Measurements from ENCODE around the gene IRAK2. TPM values are rescaled to one million over a fixed set of nuclear protein-coding genes. Genes with fewer than 3 reads are reported as not detected.

Gene IRAK2
- total RNA-seq, 6 experiments from 2014 or later: 2.6 to 4.4 (median 3.5) TPM

GRCh38 chr3:10255835-10256234 is 91.1 kb downstream of the IRAK2 start:
- no peak for DNase-seq
- Mint-ChIP-seq H3K4me1 (ENCODE audit: low read depth) (peaks cover 5% of the 10 kb centered on the region), H3K4me3 (no peak overlapping the region), H3K27ac (no peak overlapping the region), H3K27me3 (ENCODE audit: insufficient read depth) (peaks cover 3% of the 10 kb centered on the region; the same call in 1 of the 2 replicates), H3K9me3 (no peaks in the 10 kb centered on the region), H3K36me3 (ENCODE audit: low read depth) (peaks cover 50% of the 10 kb centered on the region)
- no peak for TF ChIP-seq CTCF (IDR thresholded peaks at IDR 0.05)

GRCh38 chr3:10259036-10259435 is 94.3 kb downstream of the IRAK2 start:
- Mint-ChIP-seq H3K4me3 (no peak overlapping the region), H3K4me1 (ENCODE audit: low read depth) (peaks cover 11% of the 10 kb centered on the region), H3K36me3 (ENCODE audit: low read depth) (peaks cover 56% of the 10 kb centered on the region), H3K27ac (no peak overlapping the region), H3K27me3 (ENCODE audit: insufficient read depth) (no peaks in the 10 kb centered on the region), H3K9me3 (no peaks in the 10 kb centered on the region)
- TF ChIP-seq CTCF (IDR thresholded peaks at IDR 0.05): no peak
- DNase-seq: no peak

- Mint-ChIP-seq H3K9me3 (no peaks in the 10 kb centered on the region), H3K36me3 (ENCODE audit: low read depth) (peaks cover 56% of the 10 kb centered on the region), H3K4me3 (no peak overlapping the region), H3K27ac (no peak overlapping the region), H3K4me1 (ENCODE audit: low read depth) (peaks cover 15% of the 10 kb centered on the region), H3K27me3 (ENCODE audit: insufficient read depth) (no peaks in the 10 kb centered on the region)
- no peak for TF ChIP-seq CTCF (IDR thresholded peaks at IDR 0.05)
- no peak for DNase-seq
These were observed 95.1 kb downstream of the IRAK2 start for GRCh38 chr3:10259798-10260197.

GRCh38 chr3:10260211-10260701 is 95.5 kb downstream of the IRAK2 start:
- no peak overlapping the region for H3K4me3 Mint-ChIP-seq
- no peak overlapping the region for H3K27ac Mint-ChIP-seq

GRCh38 chr3:10262027-10262426 is 97.3 kb downstream of the IRAK2 start:
- Mint-ChIP-seq H3K36me3 (ENCODE audit: low read depth) (peaks cover 45% of the 10 kb centered on the region), H3K27me3 (ENCODE audit: insufficient read depth) (no peaks in the 10 kb centered on the region), H3K4me1 (ENCODE audit: low read depth) (peaks cover 15% of the 10 kb centered on the region), H3K27ac (no peak overlapping the region), H3K9me3 (no peaks in the 10 kb centered on the region), H3K4me3 (no peak overlapping the region)
- no peak for TF ChIP-seq CTCF (IDR thresholded peaks at IDR 0.05)
- DNase-seq: no peak

More at GRCh38 chr3:10260211-10260701, 95.5 kb downstream of the IRAK2 start:
- TF ChIP-seq CTCF (IDR thresholded peaks at IDR 0.05): no peak
- peaks cover 15% of the 10 kb centered on the region for H3K4me1 Mint-ChIP-seq (ENCODE audit: low read depth)
- H3K27me3 Mint-ChIP-seq (ENCODE audit: insufficient read depth): no peaks in the 10 kb centered on the region
- no peak for DNase-seq
- peaks cover 56% of the 10 kb centered on the region for H3K36me3 Mint-ChIP-seq (ENCODE audit: low read depth)
- H3K9me3 Mint-ChIP-seq: no peaks in the 10 kb centered on the region

All from HFFc6 (cell line).